GM23338 (cell line): ENCODE results near the gene LRTM1.

ENCODE experiments used
- CTCF ChIP-seq, 2 experiments: fragments of 200-600 bp in 1 of 2; sonication (generic) in 1 of 2; conservative IDR thresholded peaks; 2 replicates each; pipeline versions ENCODE4 v1.5.1 to v1.6.1; 2016 to 2017; ENCODE audit warnings: antibody characterized with exemption in 2 of 2, low read depth in 2 of 2, mild to moderate bottlenecking in 2 of 2, moderate library complexity in 1 of 2
- EZH2 ChIP-seq: fragments of 200-600 bp; sonication (generic); IDR thresholded peaks from one replicate; pipeline ENCODE4 v1.8.0; 2017; ENCODE audit warnings: antibody characterized with exemption, mild to moderate bottlenecking, low read depth; ENCODE audit not compliant: unreplicated experiment
- EZH2phosphoT487 ChIP-seq: fragments of 200-600 bp; sonication (generic); IDR thresholded peaks from one replicate; pipeline ENCODE4 v1.8.1; 2018; ENCODE audit warnings: antibody characterized with exemption; ENCODE audit not compliant: unreplicated experiment
- JUNB ChIP-seq: IDR thresholded peaks from one replicate; pipeline ENCODE4 v1.6.1; 2016; ENCODE audit warnings: antibody characterized with exemption; ENCODE audit not compliant: unreplicated experiment
- POLR2AphosphoS5 ChIP-seq: IDR thresholded peaks from 2 replicates; pipeline ENCODE4 v1.6.1; 2016; ENCODE audit warnings: antibody characterized with exemption, low read depth
- REST ChIP-seq: IDR thresholded peaks from one replicate; pipeline ENCODE4 v1.6.1; 2018; ENCODE audit warnings: antibody characterized with exemption; ENCODE audit not compliant: unreplicated experiment

GRCh38 chr3:54928046-54928770 is at the start of gene LRTM1:
- TF ChIP-seq CTCF (conservative IDR thresholded peaks at IDR 0.05; ENCODE audit: low read depth in 2 of 2) (no peak), POLR2AphosphoS5 (no peak), REST (no peak), EZH2 (no peak), JUNB (no peak), EZH2phosphoT487 (no peak)
